Mucosa of descending colon (tissue), 3 donors: ENCODE data around the gene ZIC5. TPM values are rescaled to one million over a fixed set of nuclear protein-coding genes. Genes with fewer than 3 reads are reported as not detected.

Experiments used
- ATAC-seq: fragments of 200-7000 bp; cut with Tn5 transposase; one replicate; pipeline ENCODE4 v1.9.1; 2020; ENCODE audit warnings: mild to moderate bottlenecking, moderate library complexity
- DNase-seq, 3 donors: peaks; one replicate each; pipeline ENCODE4 v3.0.0-alpha.2; 2020
- H3K36me3 ChIP-seq: fragments of 200-600 bp; one replicate; pipeline ENCODE4 v1.8.0; 2021; ENCODE audit warnings: low read depth, mild to moderate bottlenecking
- H3K4me1 ChIP-seq: fragments of 200-600 bp; one replicate; pipeline ENCODE4 v1.8.0; 2021; ENCODE audit warnings: low read depth, mild to moderate bottlenecking
- H3K4me3 ChIP-seq: fragments of 200-600 bp; one replicate; pipeline ENCODE4 v1.8.0; 2021; ENCODE audit warnings: mild to moderate bottlenecking
- H3K9me3 ChIP-seq: fragments of 200-600 bp; one replicate; pipeline ENCODE4 v1.8.0; 2021; ENCODE audit warnings: mild to moderate bottlenecking
- intact Hi-C, 2 donors: fragments of 100-400 bp; cut with DNase I in 1 of 2; cut with micrococcal nuclease in 1 of 2; formaldehyde crosslinking; loops; one replicate each; pipeline versions ENCODE4 v1.11.0 to v1.11.1; 2022; cut with DNase I, micrococcal nuclease
- total RNA-seq, 3 donors: library from RNA; stranded (reverse); fragmentation: NEBNext Ultra II Directional in 2 of 3; extraction: Animal tissue kit (Norgen Biotek cat#: 25700) in 2 of 3; gene quantifications; one replicate each; pipeline versions ENCODE4 v1.2.1 to v1.2.4, GENCODE V29; 2021 to 2023
- TF ChIP-seq, protein P1 (sequence below): fragments of 200-600 bp; IDR thresholded peaks from one replicate; pipeline ENCODE4 v1.8.0; 2022; ENCODE audit warnings: antibody characterized with exemption, mild to moderate bottlenecking
- donor health status: DM: no; HTN: no; CAD: no; lungs with moderate emphysema.
- donor health status: DM: no; HTN: no; CAD: no.
- donor health status: DM: no; HTN: yes; CAD: no.

ZIC5 gene
- total RNA-seq, 3 donors from 2014 or later, result not detected

DNA sequence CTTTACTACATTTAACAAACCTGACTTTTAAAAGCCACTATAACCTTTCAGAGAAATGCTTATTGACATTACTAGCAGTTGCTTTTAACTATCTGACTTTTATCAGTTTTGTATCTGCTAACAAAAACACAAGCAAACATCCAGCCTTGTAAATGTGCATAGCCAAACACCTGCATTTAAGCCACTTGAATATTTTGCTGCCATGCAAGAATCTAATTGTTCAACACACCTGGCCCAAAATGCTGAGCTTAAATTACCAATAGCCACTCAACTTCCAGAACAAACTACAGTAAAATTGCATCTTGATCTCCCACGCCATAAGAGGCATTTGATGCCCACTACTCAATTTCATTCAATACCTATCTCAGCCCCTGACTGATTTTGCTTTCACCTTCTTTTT lies 9.3 kb downstream of the ZIC5 start:
- no peak overlapping the region for H3K4me3 ChIP-seq
- DNase-seq (no peak), ATAC-seq (no peak)
- H3K9me3 ChIP-seq, result no peaks in the 10 kb centered on the region
- intact Hi-C loops, result no loop called here
- TF ChIP-seq, protein P1, sequence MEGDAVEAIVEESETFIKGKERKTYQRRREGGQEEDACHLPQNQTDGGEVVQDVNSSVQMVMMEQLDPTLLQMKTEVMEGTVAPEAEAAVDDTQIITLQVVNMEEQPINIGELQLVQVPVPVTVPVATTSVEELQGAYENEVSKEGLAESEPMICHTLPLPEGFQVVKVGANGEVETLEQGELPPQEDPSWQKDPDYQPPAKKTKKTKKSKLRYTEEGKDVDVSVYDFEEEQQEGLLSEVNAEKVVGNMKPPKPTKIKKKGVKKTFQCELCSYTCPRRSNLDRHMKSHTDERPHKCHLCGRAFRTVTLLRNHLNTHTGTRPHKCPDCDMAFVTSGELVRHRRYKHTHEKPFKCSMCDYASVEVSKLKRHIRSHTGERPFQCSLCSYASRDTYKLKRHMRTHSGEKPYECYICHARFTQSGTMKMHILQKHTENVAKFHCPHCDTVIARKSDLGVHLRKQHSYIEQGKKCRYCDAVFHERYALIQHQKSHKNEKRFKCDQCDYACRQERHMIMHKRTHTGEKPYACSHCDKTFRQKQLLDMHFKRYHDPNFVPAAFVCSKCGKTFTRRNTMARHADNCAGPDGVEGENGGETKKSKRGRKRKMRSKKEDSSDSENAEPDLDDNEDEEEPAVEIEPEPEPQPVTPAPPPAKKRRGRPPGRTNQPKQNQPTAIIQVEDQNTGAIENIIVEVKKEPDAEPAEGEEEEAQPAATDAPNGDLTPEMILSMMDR, result no peak
- no peaks in the 10 kb centered on the region for H3K36me3 ChIP-seq
- peaks cover 12% of the 10 kb centered on the region for H3K4me1 ChIP-seq

DNA sequence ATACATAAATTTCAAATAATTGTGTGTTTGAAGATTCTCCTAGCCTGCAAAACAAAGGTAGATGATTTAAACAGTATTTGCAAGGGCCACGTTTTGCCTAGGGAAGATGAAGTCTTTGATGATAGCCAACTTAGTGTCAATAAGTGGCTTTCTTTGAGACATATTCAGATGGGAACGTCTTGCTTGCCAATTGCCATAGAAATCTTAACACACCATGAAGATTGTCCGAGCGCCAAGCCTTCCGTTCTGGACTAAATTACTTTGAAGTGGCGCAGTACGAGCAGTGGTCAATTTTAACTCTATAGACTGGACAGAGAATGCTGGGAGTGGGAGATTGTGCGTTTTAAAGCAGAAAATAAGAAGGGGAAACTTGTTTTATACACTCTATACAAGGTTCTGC lies 9.9 kb downstream of the ZIC5 start:
- no peaks in the 10 kb centered on the region for H3K36me3 ChIP-seq
- no peak for DNase-seq
- intact Hi-C loops, result no loop called here

DNA sequence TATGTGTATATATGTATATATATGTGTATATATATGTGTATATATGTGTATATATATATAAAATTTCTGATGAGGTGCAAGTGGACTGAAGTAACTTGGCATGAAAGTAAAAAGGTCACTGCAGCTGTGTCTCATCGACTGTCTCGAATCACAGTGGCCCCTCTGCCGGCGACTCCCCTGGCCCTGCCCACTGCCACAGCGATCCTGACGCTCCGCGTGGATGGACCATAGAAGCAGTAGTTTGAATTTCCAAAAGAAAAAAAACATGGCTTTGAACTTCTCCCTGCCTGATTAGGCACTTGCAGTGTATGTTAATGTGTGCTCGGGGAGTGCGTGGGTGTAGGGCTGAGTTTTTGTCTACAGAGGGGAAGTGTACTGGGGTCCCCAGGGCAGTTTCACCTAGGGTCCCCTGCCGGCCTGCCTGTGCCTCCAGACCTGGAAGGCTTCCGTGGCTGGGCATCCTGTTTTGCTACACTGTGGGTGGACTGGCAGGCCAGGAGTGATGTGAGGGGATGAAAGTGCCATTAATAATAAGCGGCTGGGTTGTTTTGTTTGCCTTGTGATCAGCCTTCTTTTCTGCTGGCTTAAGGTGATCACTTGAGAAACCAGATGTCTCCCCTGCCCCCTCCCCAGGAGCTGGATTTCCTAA lies 10.8 kb downstream of the ZIC5 start:
- ATAC-seq (no peak), DNase-seq (no peak)
- H3K4me3 ChIP-seq, result no peak overlapping the region
- no peaks in the 10 kb centered on the region for H3K36me3 ChIP-seq
- intact Hi-C loops, result no loop called here
- H3K4me1 ChIP-seq, result peaks cover 26% of the 10 kb centered on the region
- no peaks in the 10 kb centered on the region for H3K9me3 ChIP-seq
- TF ChIP-seq, protein P1, result no peak

More for the DNA sequence above, 9.9 kb downstream of the ZIC5 start:
- ATAC-seq, result no peak
- Histone ChIP-seq H3K9me3 (no peaks in the 10 kb centered on the region), H3K4me3 (no peak overlapping the region), H3K4me1 (peaks cover 18% of the 10 kb centered on the region)
- TF ChIP-seq, protein P1, result no peak

DNA sequence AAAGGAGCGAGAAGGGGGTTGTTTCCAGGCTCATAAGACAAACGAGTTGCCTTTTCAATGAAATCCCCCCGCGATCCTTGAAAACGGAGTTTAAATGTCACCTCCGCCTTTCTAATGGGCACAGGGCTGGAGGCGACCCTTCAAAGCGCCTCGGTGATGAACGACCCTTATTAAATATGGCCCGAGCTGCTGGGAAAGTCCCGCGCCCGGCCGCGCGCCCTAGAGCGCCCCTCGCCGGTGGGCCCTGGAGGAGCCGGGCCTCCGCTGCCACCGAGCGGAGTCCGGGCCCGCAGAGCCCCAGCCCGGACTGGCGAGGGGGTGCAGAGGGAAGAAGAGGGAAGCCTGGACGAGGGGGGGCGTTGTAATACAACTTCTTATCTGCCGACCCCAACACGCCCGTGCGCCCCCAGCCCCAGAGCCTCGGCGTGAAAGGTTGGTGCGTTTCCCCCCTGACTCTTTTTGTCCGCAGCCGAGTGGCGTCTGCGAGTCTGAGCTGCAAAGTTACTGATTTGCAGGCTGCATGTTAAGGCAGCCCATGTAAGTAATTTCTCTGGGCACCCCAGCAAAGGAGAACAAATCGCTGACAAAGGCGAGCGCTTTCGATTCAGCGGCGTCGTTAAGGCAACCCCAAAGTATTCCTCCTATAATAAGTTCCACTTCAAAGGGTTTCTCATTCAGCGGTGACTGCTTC lies 11.9 kb downstream of the ZIC5 start:
- TF ChIP-seq, protein P1, result no peak
- H3K4me3 ChIP-seq, result no peak overlapping the region
- H3K4me1 ChIP-seq, result peaks cover 30% of the 10 kb centered on the region
- intact Hi-C loops, result no loop called here
- no peak for ATAC-seq
- no peaks in the 10 kb centered on the region for H3K9me3 ChIP-seq
- DNase-seq, result no peak
- no peaks in the 10 kb centered on the region for H3K36me3 ChIP-seq

DNA sequence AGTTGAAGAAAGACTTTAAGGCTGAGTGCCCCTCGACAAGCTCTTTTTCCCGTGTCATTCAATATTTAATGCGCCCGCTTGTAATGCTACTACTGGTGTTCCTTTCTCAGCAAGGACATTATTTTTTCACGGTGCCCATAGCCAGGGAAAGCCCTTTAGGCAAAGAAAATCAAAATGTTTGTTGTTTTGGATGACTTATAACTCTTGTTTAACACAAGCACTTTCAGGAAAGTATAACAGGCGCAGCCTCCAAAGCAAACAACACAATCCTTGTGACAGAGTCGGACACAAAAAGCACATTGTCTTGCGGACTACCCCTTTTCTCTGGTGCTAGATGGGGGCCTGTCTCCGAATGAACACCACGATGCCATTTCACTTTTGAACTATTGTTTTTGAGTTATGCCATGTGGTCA lies 12.4 kb downstream of the ZIC5 start:
- Histone ChIP-seq H3K9me3 (no peaks in the 10 kb centered on the region), H3K36me3 (no peaks in the 10 kb centered on the region), H3K4me1 (peaks cover 30% of the 10 kb centered on the region), H3K4me3 (no peak overlapping the region)
- ATAC-seq, result no peak
- intact Hi-C loops, result no loop called here
- DNase-seq, result no peak
- TF ChIP-seq, protein P1, result no peak
